Esophagus squamous epithelium (tissue), 4 donors: ENCODE results near the gene OR8H3.

Experiments used
- POLR2A ChIP-seq, 4 donors: fragments of 450-650 bp; IDR thresholded peaks; one replicate each; pipeline ENCODE4 v1.6.1; 2017; ENCODE audit warnings: antibody characterized with exemption in 4 of 4, mild to moderate bottlenecking in 4 of 4, moderate library complexity in 3 of 4
- TF ChIP-seq, protein P1 (sequence below), 6 experiments: fragments of 450-650 bp in 4 of 6; fragments of 200-600 bp in 2 of 6; sonication (generic) in 2 of 6; IDR thresholded peaks; one replicate each; pipeline ENCODE4 v1.5.1; 2016 to 2019; ENCODE audit warnings: antibody characterized with exemption in 6 of 6, mild to moderate bottlenecking in 4 of 6, moderate library complexity in 4 of 6

- TF ChIP-seq POLR2A (IDR thresholded peaks at IDR 0.05): no peak
- TF ChIP-seq, protein P1, sequence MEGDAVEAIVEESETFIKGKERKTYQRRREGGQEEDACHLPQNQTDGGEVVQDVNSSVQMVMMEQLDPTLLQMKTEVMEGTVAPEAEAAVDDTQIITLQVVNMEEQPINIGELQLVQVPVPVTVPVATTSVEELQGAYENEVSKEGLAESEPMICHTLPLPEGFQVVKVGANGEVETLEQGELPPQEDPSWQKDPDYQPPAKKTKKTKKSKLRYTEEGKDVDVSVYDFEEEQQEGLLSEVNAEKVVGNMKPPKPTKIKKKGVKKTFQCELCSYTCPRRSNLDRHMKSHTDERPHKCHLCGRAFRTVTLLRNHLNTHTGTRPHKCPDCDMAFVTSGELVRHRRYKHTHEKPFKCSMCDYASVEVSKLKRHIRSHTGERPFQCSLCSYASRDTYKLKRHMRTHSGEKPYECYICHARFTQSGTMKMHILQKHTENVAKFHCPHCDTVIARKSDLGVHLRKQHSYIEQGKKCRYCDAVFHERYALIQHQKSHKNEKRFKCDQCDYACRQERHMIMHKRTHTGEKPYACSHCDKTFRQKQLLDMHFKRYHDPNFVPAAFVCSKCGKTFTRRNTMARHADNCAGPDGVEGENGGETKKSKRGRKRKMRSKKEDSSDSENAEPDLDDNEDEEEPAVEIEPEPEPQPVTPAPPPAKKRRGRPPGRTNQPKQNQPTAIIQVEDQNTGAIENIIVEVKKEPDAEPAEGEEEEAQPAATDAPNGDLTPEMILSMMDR (IDR thresholded peaks at IDR 0.05): no peak
These were observed 29.2 kb upstream of the OR8H3 start, which contains the start of gene OR8I2 for GRCh38 chr11:56093008-56093407.
